ENCODE data around the gene PUM2.

Gene PUM2

DNA sequence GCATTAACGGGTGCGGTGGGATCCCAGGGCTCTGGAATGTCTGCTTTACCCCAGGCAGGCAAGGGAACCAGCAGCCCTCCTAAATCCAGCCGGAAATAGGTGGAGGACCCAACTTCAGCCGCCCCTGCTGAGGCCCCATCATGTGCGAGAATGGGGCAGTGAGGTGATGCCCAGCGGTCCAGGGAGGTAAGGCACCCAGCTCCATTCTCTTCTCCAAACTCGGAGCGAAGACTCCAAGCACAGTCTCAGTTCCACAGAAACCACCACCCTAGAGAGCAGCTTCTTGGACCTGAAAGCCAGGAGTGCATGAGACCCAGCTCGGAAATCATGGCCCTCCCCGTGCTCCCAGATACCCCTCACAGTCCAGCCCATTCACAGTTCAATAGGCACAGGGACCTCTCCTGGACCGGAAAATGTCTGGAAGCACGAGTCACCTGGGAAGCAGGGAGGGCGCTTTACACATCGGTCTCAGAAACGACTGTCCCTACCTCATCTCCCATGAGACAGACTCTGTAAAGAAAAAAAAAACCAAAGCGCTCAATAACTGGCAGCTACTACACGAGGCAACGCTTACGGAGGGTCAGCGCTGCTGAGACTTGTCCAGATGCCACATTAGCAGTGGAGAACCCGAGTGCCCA, 127.8 kb downstream of the PUM2 start:
- Histone ChIP-seq H3K4me3 (ENCODE audit: low read depth in 1 of 2, low read length in 1 of 2) (no peak overlapping the region), H3K4me1 (ENCODE audit: control insufficient read depth in 1 of 2, insufficient read depth in 1 of 2, low read depth in 1 of 2, low read length in 1 of 2) (peaks cover 13 to 26% of the 10 kb centered on the region in 2 experiments), H3K9me3 (no peaks in the 10 kb centered on the region), H3K36me3 (no peaks in the 10 kb centered on the region), H3K27ac (no peak overlapping the region), H3K27me3 (peaks cover 91% of the 10 kb centered on the region)
- TF ChIP-seq, protein P1, sequence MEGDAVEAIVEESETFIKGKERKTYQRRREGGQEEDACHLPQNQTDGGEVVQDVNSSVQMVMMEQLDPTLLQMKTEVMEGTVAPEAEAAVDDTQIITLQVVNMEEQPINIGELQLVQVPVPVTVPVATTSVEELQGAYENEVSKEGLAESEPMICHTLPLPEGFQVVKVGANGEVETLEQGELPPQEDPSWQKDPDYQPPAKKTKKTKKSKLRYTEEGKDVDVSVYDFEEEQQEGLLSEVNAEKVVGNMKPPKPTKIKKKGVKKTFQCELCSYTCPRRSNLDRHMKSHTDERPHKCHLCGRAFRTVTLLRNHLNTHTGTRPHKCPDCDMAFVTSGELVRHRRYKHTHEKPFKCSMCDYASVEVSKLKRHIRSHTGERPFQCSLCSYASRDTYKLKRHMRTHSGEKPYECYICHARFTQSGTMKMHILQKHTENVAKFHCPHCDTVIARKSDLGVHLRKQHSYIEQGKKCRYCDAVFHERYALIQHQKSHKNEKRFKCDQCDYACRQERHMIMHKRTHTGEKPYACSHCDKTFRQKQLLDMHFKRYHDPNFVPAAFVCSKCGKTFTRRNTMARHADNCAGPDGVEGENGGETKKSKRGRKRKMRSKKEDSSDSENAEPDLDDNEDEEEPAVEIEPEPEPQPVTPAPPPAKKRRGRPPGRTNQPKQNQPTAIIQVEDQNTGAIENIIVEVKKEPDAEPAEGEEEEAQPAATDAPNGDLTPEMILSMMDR (IDR thresholded peaks at IDR 0.05), result no peak

DNA sequence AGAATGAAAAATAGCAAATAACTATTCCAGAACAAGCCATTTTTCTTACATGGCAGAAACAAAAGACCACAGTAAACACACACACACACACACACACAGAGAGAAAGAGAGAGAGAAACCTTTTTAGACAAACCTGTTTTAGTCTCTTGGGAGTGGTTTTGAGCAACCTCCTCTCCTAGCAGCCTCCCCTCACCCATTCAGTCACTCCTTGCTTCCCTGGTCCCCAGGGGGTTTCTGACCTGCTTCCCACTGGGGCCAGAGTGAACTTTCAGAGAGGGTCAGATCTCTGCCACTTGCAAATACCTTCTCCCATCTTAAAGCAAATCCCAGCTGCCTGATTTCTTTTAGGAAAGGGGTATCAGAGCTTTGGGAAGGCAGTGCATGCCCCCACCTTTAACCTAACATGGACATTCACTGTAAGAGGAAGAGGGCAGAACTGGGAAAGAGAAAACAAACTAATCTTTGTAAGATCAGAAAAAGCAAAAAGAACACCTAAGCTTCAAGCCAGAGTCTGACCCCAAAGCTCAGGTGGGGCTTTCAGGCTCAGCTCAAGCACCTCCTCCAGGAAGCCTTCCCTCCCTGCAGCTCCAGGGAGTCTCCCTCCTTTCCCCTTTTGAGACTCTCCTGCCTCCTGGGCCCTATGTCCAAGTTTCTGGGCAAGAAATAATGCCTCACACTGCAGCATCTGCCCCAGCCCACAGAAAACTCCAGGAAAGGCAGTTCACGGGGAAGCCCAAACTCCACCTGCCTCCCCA, 128.5 kb downstream of the PUM2 start:
- H3K36me3 ChIP-seq, result no peaks in the 10 kb centered on the region
- TF ChIP-seq, protein P1 (IDR thresholded peaks at IDR 0.05), result no peak
- H3K27me3 ChIP-seq, result peaks cover 84% of the 10 kb centered on the region
- H3K9me3 ChIP-seq, result no peaks in the 10 kb centered on the region
- no peak overlapping the region for H3K4me3 ChIP-seq (ENCODE audit: low read depth in 1 of 2, low read length in 1 of 2)
- H3K4me1 ChIP-seq (ENCODE audit: control insufficient read depth in 1 of 2, insufficient read depth in 1 of 2, low read depth in 1 of 2, low read length in 1 of 2), result peaks cover 13 to 26% of the 10 kb centered on the region in 2 experiments
- no peak overlapping the region for H3K27ac ChIP-seq

DNA sequence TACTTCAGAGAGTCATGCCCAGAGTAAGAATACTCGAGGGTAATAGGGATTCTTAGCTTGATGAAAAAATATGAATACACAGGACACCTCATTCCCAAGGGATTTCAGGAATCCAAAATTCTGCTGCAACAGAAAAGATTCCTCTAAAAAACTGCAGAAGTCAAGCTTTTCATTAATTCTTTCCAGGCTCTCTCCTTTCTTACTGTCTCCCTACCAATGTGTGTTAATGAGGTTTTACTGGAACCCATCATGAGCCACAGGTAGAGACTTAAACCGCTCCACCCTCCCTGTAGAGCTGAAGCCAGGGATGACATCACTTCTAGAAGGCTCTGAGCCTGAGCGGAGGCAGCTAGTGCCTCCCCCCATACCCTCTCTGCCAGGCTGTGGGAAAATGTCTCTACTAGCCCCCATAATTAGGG, 129.1 kb downstream of the PUM2 start:
- H3K27me3 ChIP-seq, result peaks cover 77% of the 10 kb centered on the region
- H3K4me1 ChIP-seq (ENCODE audit: control insufficient read depth in 1 of 2, insufficient read depth in 1 of 2, low read depth in 1 of 2, low read length in 1 of 2), result peaks cover 13 to 26% of the 10 kb centered on the region in 2 experiments
- no peaks in the 10 kb centered on the region for H3K9me3 ChIP-seq
- TF ChIP-seq, protein P1 (IDR thresholded peaks at IDR 0.05), result no peak
- no peak overlapping the region for H3K4me3 ChIP-seq (ENCODE audit: low read depth in 1 of 2, low read length in 1 of 2)
- H3K36me3 ChIP-seq, result no peaks in the 10 kb centered on the region
- H3K27ac ChIP-seq, result no peak overlapping the region

GRCh38 chr2:20220806-20221554, 129.7 kb downstream of the PUM2 start:
- H3K36me3 ChIP-seq, result no peaks in the 10 kb centered on the region
- TF ChIP-seq, protein P1 (IDR thresholded peaks at IDR 0.05), result no peak
- H3K9me3 ChIP-seq, result no peaks in the 10 kb centered on the region
- peaks cover 13 to 26% of the 10 kb centered on the region in 2 experiments for H3K4me1 ChIP-seq (ENCODE audit: control insufficient read depth in 1 of 2, insufficient read depth in 1 of 2, low read depth in 1 of 2, low read length in 1 of 2)
- H3K27ac ChIP-seq, result no peak overlapping the region
- peaks cover 71% of the 10 kb centered on the region for H3K27me3 ChIP-seq
- H3K4me3 ChIP-seq (ENCODE audit: low read depth in 1 of 2, low read length in 1 of 2), result no peak overlapping the region

- no peaks in the 10 kb centered on the region for H3K36me3 ChIP-seq
- peaks cover 60% of the 10 kb centered on the region for H3K27me3 ChIP-seq
- no peaks in the 10 kb centered on the region for H3K9me3 ChIP-seq
- H3K27ac ChIP-seq, result no peak overlapping the region
- TF ChIP-seq, protein P1 (IDR thresholded peaks at IDR 0.05), result no peak
- peaks cover 6 to 16% of the 10 kb centered on the region in 2 experiments for H3K4me1 ChIP-seq (ENCODE audit: control insufficient read depth in 1 of 2, insufficient read depth in 1 of 2, low read depth in 1 of 2, low read length in 1 of 2)
- no peak overlapping the region for H3K4me3 ChIP-seq (ENCODE audit: low read depth in 1 of 2, low read length in 1 of 2)
Observed at GRCh38 chr2:20219763-20220380, 130.8 kb downstream of the PUM2 start.

All from neutrophil (primary cell).